B cell (primary cell): ENCODE results near the gene UBTD1. TPM values are rescaled to one million over a fixed set of nuclear protein-coding genes. Genes with fewer than 3 reads are reported as not detected.

Source experiments
- ATAC-seq: fragments of 200-7000 bp; cut with Tn5 transposase; one replicate; pipeline ENCODE4 v1.10.0; 2021; ENCODE audit warnings: low read depth, mild to moderate bottlenecking, moderate number of reproducible peaks, moderate library complexity
- CTCF ChIA-PET: fragments of 350-600 bp; sonication (Branson Sonifier 250); formaldehyde crosslinking; loops from one replicate; lab custom pipeline; 2021; ENCODE audit warnings: antibody characterized with exemption, inconsistent platforms; lab: Charles Lee
- POLR2A ChIA-PET: fragments of 350-600 bp; sonication (Branson Sonifier 250); formaldehyde crosslinking; loops from one replicate; lab custom pipeline; 2021; ENCODE audit warnings: antibody characterized with exemption; lab: Charles Lee
- DNase-seq: peaks from one replicate; pipeline ENCODE4 v3.0.0; 2013
- H2AFZ ChIP-seq: 2 replicates; pipeline ENCODE4 v1.6.1; 2012; ENCODE audit warnings: mild to moderate bottlenecking, low read depth, low read length; ENCODE audit not compliant: insufficient read depth, poor library complexity, severe bottlenecking
- H3K27ac ChIP-seq, 2 donors: 1 replicate in 1 of 2; 2 replicates in 1 of 2; pipeline ENCODE4 v1.5.1; 2012 to 2013; ENCODE audit warnings: low read length in 2 of 2, mild to moderate bottlenecking in 2 of 2, moderate library complexity in 1 of 2
- H3K27me3 ChIP-seq, 4 experiments: fragments of 200-600 bp in 1 of 4; sonication (generic) in 1 of 4; replicated peaks in 1 of 4; 1 replicate in 2 of 4; 2 replicates in 2 of 4; pipeline versions ENCODE4 v1.6.1 to v1.7.0; 2013 to 2016; ENCODE audit warnings: low read length in 3 of 4, mild to moderate bottlenecking in 2 of 4, mixed read lengths in 1 of 4, moderate library complexity in 1 of 4; ENCODE audit not compliant: insufficient read depth in 4 of 4, control insufficient read depth in 3 of 4; ENCODE audit errors: control extremely low read depth in 1 of 4
- H3K36me3 ChIP-seq, 2 experiments: replicated peaks in 1 of 2; 1 replicate in 1 of 2; 2 replicates in 1 of 2; pipeline versions ENCODE4 v1.6.1 to v1.7.1; 2013; ENCODE audit warnings: low read length in 1 of 2; ENCODE audit not compliant: insufficient read depth in 2 of 2, control insufficient read depth in 1 of 2; ENCODE audit errors: control extremely low read depth in 1 of 2, extremely low read depth in 1 of 2
- H3K4me1 ChIP-seq, 2 donors: fragments of 200-600 bp in 1 of 2; sonication (generic) in 1 of 2; 1 replicate in 1 of 2; 2 replicates in 1 of 2; pipeline versions ENCODE4 v1.5.1 to v1.6.1; 2013 to 2017; ENCODE audit warnings: low read length in 2 of 2; ENCODE audit not compliant: control insufficient read depth in 2 of 2, insufficient read depth in 2 of 2
- H3K4me2 ChIP-seq: replicated peaks from 2 replicates; pipeline ENCODE3; 2012; ENCODE audit warnings: mild to moderate bottlenecking, low read depth, low read length; ENCODE audit not compliant: poor library complexity, severe bottlenecking
- H3K4me3 ChIP-seq, 5 experiments: fragments of 200-600 bp in 1 of 5; sonication (generic) in 1 of 5; 1 replicate in 3 of 5; 2 replicates in 2 of 5; pipeline versions ENCODE4 v1.5.1 to v1.7.0; 2011 to 2016; ENCODE audit warnings: low read length in 4 of 5, mild to moderate bottlenecking in 4 of 5, low read depth in 2 of 5, control low read depth in 1 of 5, moderate library complexity in 1 of 5; ENCODE audit not compliant: insufficient read depth in 1 of 5; ENCODE audit errors: control extremely low read depth in 1 of 5, extremely low read depth in 1 of 5
- H3K79me2 ChIP-seq: fragments of 200-600 bp; sonication (generic); one replicate; pipeline ENCODE4 v1.6.0; 2016; ENCODE audit warnings: low read length; ENCODE audit not compliant: control insufficient read depth, insufficient read depth
- H3K9ac ChIP-seq: fragments of 200-600 bp; sonication (generic); 2 replicates; pipeline ENCODE4 v1.6.1; 2017; ENCODE audit warnings: mild to moderate bottlenecking, low read length, moderate library complexity
- H3K9me3 ChIP-seq, 3 donors: one replicate each; pipeline versions ENCODE4 v1.6.1 to v1.7.1; 2013; ENCODE audit warnings: low read length in 2 of 3; ENCODE audit not compliant: control insufficient read depth in 2 of 3, insufficient read depth in 1 of 3; ENCODE audit errors: control extremely low read depth in 1 of 3
- H4K20me1 ChIP-seq: 2 replicates; pipeline ENCODE4 v1.6.0; 2012; ENCODE audit warnings: mild to moderate bottlenecking, low read length; ENCODE audit not compliant: insufficient read depth, control insufficient read depth, poor library complexity, severe bottlenecking
- H3K27ac Mint-ChIP-seq: one replicate; pipeline ENCODE4 v1.8.0; 2021; ENCODE audit warnings: mixed read lengths
- H3K27me3 Mint-ChIP-seq: one replicate; pipeline ENCODE4 v1.8.0; 2021; ENCODE audit warnings: mixed read lengths
- H3K4me1 Mint-ChIP-seq: one replicate; pipeline ENCODE4 v1.8.0; 2021; ENCODE audit warnings: mixed read lengths
- H3K4me3 Mint-ChIP-seq: one replicate; pipeline ENCODE4 v1.8.0; 2021; ENCODE audit warnings: mixed read lengths
- H3K9me3 Mint-ChIP-seq: one replicate; pipeline ENCODE4 v1.8.0; 2022; ENCODE audit warnings: mixed read lengths; ENCODE audit not compliant: insufficient read depth
- CTCF ChIP-seq: fragments of 200-600 bp; IDR thresholded peaks from one replicate; pipeline ENCODE4 v1.8.0; 2022; ENCODE audit warnings: antibody characterized with exemption, mild to moderate bottlenecking
- EZH2 ChIP-seq: IDR thresholded peaks from 2 replicates; pipeline ENCODE4 v1.6.1; 2012; ENCODE audit warnings: borderline replicate concordance, low read depth, mild to moderate bottlenecking, moderate library complexity, low read length; ENCODE audit not compliant: insufficient read depth, poor library complexity, severe bottlenecking
- WGBS: methylation state at CpG from one replicate; pipeline ENCODE4 v1.1.5; 2013; ENCODE audit warnings: missing lambda C conversion rate; ENCODE audit not compliant: insufficient coverage; 5-methylcytosine and 5-hydroxymethylcytosine counted together
- intact Hi-C: fragments of 100-400 bp; cut with micrococcal nuclease; formaldehyde crosslinking; loops from one replicate; pipeline ENCODE4 v1.10.0; 2022
- polyA plus RNA-seq: library from polyadenylated mRNA; depleted of rRNA; stranded (reverse); fragments of >200 nt; gene quantifications from 2 replicates; pipeline ENCODE4 v1.2.3, GENCODE V29; 2012
- total RNA-seq, 2 donors: library from RNA; stranded (reverse); fragments of 120-200 nt in 1 of 2; gene quantifications; 1 replicate in 1 of 2; 2 replicates in 1 of 2; pipeline versions ENCODE4 v1.2.3 to v1.2.4, GENCODE V29; 2013 to 2022

The UBTD1 gene
- total and polyA plus RNA-seq, 2 donors (not counting 1 experiment from before 2014, with no cell fraction given) = 1.3 to 1.8 TPM

- H3K9ac ChIP-seq = no peak overlapping the region
- H3K27ac ChIP-seq = no peak overlapping the region
- Mint-ChIP-seq H3K4me1 (no peaks in the 10 kb centered on the region), H3K27ac (no peak overlapping the region), H3K9me3 (no peaks in the 10 kb centered on the region), H3K4me3 (no peak overlapping the region), H3K27me3 (peaks cover under 1% of the 10 kb centered on the region)
- H3K4me2 ChIP-seq = no peak overlapping the region
- H3K27me3 ChIP-seq = no peaks in the 10 kb centered on the region
- H4K20me1 ChIP-seq = no peaks in the 10 kb centered on the region
- H3K79me2 ChIP-seq = no peaks in the 10 kb centered on the region
- H3K9me3 ChIP-seq = no peaks in the 10 kb centered on the region
- intact Hi-C loops = no loop called here
- H3K4me1 ChIP-seq = no peaks in the 10 kb centered on the region
- H3K36me3 ChIP-seq = no peaks in the 10 kb centered on the region
- ChIA-PET CTCF (no interaction called here), POLR2A (interaction anchor here (0.6 kb wide), 1 partner anchor 1008 kb away, joined by 6 read pairs; no protein-coding TSS in a partner anchor)
- no peak for DNase-seq
- TF ChIP-seq EZH2 = no peak
- TF ChIP-seq CTCF = no peak
- no CpG with 5 or more reads among the region's 1 CpG for whole genome bisulfite sequencing
- ATAC-seq = no peak
- no peak overlapping the region for H2AFZ ChIP-seq
- no peak overlapping the region for H3K4me3 ChIP-seq
Measured at GRCh38 chr10:97600616-97601015, 101.9 kb downstream of the UBTD1 start.

- no peak overlapping the region for H3K9ac ChIP-seq
- no peaks in the 10 kb centered on the region for H3K9me3 ChIP-seq
- H3K27me3 ChIP-seq = no peaks in the 10 kb centered on the region
- no peak overlapping the region for H2AFZ ChIP-seq
- intact Hi-C loops = no loop called here
- no peaks in the 10 kb centered on the region for H3K79me2 ChIP-seq
- WGBS = 93% methylated on average over 20 of the region's 21 CpGs
- no peaks in the 10 kb centered on the region for H3K36me3 ChIP-seq
- H3K4me3 Mint-ChIP-seq = no peak overlapping the region
- POLR2A ChIA-PET = no interaction called here
- H4K20me1 ChIP-seq = no peaks in the 10 kb centered on the region
- CTCF ChIA-PET = no interaction called here
- no peak for ATAC-seq
- no peaks in the 10 kb centered on the region for H3K4me1 ChIP-seq
- H3K27me3 Mint-ChIP-seq = peaks cover 3% of the 10 kb centered on the region
- H3K4me2 ChIP-seq = no peak overlapping the region
- no peak overlapping the region for H3K27ac ChIP-seq
- no peaks in the 10 kb centered on the region for H3K4me1 Mint-ChIP-seq
- H3K27ac Mint-ChIP-seq = no peak overlapping the region
- no peak overlapping the region for H3K4me3 ChIP-seq
- no peak for DNase-seq
- H3K9me3 Mint-ChIP-seq = no peaks in the 10 kb centered on the region
- TF ChIP-seq EZH2 = no peak
- TF ChIP-seq CTCF = no peak
Measured at GRCh38 chr10:97601268-97602215, 102.8 kb downstream of the UBTD1 start.
